GM19397 (cell line): ENCODE results near the gene KCNK6.

Experiments
- ATAC-seq: cut with Tn5 transposase; IDR thresholded peaks from one replicate; pipeline ENCODE4 v1.9.1; 2021; ENCODE audit warnings: mild to moderate bottlenecking, moderate library complexity; ENCODE audit not compliant: unreplicated experiment

Gene KCNK6

DNA sequence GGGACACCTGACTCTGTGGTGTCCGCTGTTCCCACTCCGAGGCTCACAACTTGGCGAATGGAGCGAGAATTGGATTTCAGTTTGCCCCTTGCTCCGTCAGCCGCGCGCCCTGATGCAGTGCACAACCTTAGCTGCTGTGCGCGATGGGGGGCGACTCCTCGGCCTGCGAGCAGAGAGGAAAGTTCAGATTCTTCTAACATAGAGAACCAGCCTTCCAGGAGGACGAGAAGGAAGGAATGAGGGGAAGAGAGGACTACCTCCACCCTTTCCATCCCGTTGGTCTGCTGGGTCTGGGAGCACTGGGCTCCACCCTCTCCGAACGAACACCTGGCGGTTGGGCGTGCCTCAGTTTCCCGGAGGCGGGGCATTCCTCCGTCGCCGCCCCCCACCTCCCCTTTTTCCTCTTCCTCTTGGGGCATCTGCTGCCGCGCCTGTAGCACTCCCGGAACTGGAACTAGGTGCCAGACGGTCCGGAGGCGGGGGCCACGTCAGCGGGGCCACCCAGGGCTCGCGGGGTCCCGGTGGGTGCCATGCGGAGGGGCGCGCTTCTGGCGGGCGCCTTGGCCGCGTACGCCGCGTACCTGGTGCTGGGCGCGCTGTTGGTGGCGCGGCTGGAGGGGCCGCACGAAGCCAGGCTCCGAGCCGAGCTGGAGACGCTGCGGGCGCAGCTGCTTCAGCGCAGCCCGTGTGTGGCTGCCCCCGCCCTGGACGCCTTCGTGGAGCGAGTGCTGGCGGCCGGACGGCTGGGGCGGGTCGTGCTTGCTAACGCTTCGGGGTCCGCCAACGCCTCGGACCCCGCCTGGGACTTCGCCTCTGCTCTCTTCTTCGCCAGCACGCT is at the start of gene KCNK6:
Gene KCNK6, plus strand, starts transcription at position 425 of the 838 bp plus-strand sequence. Its CDS starts 106 bp downstream, at position 531.
- ATAC-seq = no peak

- ATAC-seq = no peak
These were observed 49.0 kb upstream of the KCNK6 start for GRCh38 chr19:38270587-38271167.

GRCh38 chr19:38273499-38273898 is 46.1 kb upstream of the KCNK6 start:
- no peak for ATAC-seq

GRCh38 chr19:38274739-38275138 is 44.9 kb upstream of the KCNK6 start:
- no peak for ATAC-seq

- ATAC-seq = no peak
These were observed 42.6 kb upstream of the KCNK6 start for GRCh38 chr19:38276942-38277517.

- no peak for ATAC-seq
These were observed 42.1 kb upstream of the KCNK6 start for GRCh38 chr19:38277549-38277948.

DNA sequence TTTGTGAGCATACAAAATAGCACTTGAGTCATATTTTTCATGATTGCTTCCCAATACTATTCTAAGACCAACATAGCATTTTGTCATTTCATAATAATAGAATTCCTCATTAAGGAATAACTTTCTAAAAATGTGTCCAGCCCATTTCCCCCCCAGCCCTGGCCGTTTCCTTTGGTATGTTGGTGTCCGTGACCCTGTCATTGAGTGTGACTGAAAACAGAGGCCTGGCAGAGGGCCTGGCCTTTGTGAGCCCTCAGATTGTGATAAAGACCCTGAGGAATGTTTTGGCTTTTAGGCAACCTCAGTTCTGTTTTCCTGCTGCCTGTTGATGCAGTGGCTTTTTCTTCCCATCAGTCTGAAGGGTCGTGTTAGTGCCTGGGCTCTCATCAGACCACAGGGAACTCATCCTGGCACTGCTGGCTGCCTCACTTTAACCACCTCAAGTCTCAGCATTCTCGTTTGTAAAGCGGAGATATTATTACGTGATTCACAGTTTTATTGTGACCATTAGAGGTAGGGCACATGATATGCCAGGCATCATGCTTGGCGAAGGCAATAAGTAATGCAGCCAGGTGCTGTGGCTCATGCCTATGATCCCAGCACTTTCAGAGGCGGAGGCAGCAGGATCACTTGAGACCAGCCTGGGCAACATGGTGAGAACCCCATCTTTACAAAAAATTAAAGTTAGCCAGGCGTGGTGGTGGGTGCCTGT is 41.5 kb upstream of the KCNK6 start:
- ATAC-seq = no peak

DNA sequence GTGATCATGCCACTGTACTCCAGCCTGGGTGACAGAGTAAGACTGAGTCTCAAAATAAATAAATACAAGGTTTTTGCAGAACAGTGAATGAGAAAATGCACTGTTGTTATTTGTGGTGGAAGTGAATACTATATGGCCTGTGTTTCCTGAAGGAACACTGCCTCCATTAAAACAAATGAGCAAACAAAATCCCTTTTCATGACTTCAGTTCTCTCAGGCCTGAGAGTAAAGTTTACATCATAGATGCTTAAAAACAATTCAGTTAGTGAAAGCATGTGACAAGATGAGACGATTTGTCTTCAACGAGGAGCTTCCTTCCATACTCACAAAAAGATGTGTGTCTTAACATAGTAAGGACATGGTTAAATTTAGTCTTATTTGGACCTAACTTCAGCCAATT is 40.9 kb upstream of the KCNK6 start:
- no peak for ATAC-seq

- ATAC-seq = no peak
These were observed 39.4 kb upstream of the KCNK6 start for GRCh38 chr19:38280030-38280921.

GRCh38 chr19:38281811-38282566 is 37.7 kb upstream of the KCNK6 start:
- no peak for ATAC-seq

DNA sequence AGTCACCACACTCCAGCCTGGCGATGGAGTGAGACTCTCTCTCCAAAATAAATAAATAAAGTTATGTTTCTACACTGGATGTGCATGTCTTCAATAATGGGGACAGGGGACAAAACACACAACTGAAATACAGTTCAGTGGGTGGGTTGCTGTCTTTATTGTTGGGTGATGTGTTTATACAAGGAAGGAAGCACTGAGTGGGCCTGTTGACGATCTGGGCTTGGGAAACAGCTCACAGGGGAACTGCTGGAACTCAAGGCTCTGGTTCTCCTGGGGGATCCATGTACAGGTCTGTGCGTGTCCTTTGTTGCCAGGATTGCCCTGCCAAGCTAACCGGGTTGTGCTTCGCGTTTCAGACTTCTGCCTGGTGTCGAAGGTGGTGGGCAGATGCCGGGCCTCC is 36.4 kb upstream of the KCNK6 start:
- ATAC-seq = no peak

DNA sequence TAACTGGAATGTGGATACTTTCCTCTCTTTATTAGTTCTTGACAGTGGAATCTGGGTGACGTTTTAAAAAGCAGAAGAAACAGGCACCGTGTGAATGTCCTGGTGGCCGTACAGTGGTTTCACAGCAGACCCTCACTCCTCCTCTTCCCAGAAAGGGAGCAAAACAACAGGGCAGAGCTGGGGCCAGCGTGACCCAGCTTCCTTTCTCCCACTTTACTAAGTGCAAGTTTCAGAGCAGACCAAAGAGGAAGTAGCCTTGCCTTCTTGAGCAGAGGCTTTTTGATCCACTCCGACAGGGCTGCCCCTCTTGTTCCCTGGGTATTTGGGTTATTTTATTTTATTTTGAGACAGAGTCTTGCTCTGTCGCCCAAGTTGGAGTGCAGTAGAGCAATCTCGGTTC is 35.2 kb upstream of the KCNK6 start:
- no peak for ATAC-seq

- ATAC-seq = no peak
These were observed 34.1 kb upstream of the KCNK6 start for GRCh38 chr19:38285567-38285966.

GRCh38 chr19:38287604-38288003 is 32.0 kb upstream of the KCNK6 start:
- ATAC-seq = no peak

GRCh38 chr19:38288123-38288855 is 31.4 kb upstream of the KCNK6 start:
- ATAC-seq = no peak

DNA sequence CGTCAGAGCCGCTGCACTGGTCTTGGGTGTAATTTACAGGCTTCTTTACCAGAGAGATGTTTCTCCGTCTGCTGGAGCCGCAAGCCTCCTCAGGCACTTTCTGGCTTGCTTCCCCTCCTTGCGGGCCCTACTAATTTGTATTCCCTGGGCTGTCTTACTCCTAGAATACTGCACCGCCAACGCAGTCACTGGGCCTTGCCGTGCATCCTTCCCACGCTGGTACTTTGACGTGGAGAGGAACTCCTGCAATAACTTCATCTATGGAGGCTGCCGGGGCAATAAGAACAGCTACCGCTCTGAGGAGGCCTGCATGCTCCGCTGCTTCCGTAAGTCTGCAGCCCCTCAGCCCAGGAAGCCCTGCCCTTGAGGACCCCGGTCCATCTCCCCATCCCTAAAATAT is 29.7 kb upstream of the KCNK6 start:
- ATAC-seq = no peak

- ATAC-seq = no peak
These were observed 29.0 kb upstream of the KCNK6 start for GRCh38 chr19:38290631-38291147.

- no peak for ATAC-seq
These were observed 27.8 kb upstream of the KCNK6 start for GRCh38 chr19:38291855-38292254.

- ATAC-seq = no peak
These were observed 26.4 kb upstream of the KCNK6 start for GRCh38 chr19:38293281-38293680.
